Daoy (cell line): Measurements from ENCODE around the gene TUBA4A. TPM values are rescaled to one million over a fixed set of nuclear protein-coding genes. Genes with fewer than 3 reads are reported as not detected.
A peak's percentile ranks its signal among the peaks of the same experiment; 100 is the strongest.
"Not testable (repeated sequence)": the region's sequence is repeated elsewhere in the genome, so short reads cannot be mapped to it uniquely, and the experiment has no call there.

ENCODE experiments used
- DNase-seq: peaks from one replicate; pipeline ENCODE4 v3.0.0-alpha.2; 2015; ENCODE audit warnings: low read depth
- total RNA-seq: library from RNA; depleted of rRNA; stranded (reverse); fragments of >200 nt; shearing (Covaris generic); gene quantifications from 2 replicates; pipeline ENCODE4 v1.2.3, GENCODE V29; 2014; rRNA removed

Gene TUBA4A
- total RNA-seq = 65.0 and 79.9 TPM in 2 replicates

- peak; percentile 87 for DNase-seq
Measured at GRCh38 chr2:219253753-219254589, at the start of gene TUBA4A. Gene TUBA4A, minus strand, starts transcription at chr2:219253918. Its CDS starts 60 bp downstream, at chr2:219253858.

DNA sequence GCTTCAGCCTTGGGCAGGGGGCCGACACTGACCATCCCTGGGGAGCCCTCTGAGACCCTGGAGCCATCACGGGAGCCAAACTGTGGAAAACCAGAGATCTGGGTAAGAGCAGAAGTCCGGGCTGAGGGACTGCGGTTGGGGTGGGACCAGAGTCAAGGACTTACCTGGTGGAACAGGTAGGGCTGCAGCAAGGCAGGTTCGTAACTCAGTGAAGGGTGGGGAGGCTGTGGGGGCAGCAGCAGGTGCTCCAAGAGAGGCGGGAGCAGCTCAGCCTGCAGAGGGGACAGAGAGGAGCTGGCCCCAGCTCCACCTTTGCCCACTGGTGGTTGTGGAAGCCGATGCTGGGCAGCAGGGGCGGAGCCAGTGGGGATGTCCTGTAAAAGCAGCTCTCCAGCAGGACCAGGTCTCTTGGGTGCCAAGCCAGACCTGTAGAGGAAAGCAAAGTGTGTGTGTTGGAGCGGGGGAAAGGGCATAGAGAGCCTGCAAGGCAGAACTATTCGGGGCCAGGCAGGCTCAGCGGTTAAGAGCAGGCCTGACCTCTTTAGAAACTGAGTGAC is 48.8 kb upstream of the TUBA4A start:
- DNase-seq = no peak

DNA sequence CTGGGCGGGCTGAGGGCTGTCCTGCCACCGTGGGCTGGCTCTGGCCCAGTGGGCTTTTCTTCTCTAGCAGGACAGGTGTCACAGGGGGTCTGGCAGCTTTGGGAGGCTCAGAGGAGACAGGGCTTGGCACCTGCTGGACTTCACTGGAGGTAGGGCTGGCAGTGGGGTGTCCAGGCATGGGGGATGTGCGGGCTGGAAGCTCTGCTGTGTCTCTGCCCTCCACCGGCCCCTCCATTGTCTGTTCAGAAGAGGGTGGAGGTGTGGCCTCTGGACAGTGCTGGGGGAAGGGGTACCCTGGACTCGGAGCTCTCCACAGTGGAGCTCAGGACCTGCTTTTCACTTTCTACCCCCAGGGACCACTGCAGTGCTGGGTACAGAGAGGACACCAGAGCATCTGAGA is 46.3 kb upstream of the TUBA4A start:
- no peak for DNase-seq

DNA sequence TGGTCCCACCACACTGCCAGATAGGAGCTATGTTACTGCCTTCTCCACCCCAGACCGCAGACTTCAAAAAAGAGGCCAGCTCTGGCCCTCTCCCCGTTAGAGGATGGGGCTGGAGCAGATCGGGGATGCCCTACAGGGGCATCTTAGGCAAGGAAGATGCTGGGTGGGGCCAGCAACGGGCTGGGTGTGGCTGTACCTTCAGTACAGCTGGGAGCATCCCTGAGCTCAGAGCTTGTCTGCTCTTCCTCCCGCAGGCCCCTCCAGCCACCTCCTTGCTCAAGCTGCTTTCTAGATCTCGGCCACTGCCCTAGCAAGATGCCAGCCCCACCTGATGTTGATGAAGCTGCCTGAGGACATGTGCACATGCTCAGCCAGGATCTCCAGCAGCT is 45.6 kb upstream of the TUBA4A start:
- DNase-seq = no peak

DNA sequence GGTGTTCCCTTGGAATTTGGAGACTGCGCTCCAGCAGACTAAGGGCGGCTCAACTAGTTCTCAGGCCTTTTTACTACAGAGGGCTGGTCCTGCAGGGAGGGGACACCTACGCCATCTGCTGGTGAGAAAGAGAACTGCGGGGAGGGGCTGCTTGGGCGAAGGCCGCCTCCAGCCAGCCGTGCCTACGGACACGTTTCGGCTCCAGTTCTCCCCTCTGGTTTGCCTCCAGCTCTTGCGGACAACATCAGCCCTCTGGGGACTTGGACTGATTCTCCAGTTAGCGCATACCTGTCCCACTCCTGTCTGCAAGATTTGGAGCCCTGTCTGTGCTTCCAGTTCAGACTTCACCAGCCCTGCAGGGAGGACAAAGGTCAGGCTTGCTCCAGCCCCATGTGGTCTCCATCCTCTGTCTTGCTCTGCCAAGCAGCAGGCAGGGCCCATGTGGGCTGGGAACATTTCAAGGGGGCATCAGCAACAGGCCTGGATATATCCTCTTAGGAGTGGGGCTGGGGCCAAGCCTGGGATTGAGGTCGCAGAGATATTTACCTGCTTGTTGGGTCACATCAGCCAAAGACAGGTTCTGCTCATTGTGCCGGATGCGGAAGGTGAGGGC is 45.1 kb upstream of the TUBA4A start:
- DNase-seq = peak; percentile 76

GRCh38 chr2:219297766-219298456 is 44.2 kb upstream of the TUBA4A start:
- no peak for DNase-seq

DNA sequence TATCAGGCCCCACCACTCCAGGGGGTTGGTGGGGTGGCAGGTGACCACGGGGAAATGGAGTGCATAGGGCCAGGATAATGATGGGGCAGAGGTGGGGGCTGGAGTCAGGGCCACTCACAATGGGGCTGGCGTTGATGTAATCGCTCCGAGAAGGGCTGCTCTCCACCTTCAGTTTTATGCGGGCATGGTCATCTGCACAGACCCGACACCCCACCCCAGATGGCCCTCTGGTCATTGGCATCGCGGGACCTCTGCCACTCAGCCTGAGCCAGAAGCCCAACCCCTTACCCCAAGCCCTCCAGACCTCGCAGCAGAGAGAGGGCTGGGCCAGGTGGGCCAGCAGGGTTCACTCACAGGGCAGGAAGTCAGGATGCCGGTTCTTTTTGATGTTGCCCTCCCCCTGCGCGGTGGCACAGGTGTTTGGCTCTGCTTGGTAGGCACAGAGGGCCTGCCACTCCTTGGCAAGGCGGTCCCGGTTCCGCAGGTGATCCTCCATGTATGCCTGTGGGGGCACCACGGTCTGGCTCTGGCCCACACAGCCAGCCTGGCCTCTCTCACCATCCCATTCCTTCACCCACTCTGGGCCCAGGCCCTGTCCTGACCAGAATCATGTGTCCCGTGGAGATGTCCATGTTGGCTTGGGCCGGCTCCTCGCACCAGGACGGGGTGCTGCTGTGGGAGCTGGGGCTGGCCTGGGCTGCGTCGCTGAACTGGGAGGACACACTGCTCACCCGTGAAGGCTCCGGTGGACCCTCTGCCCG is 43.1 kb upstream of the TUBA4A start:
- no peak for DNase-seq

GRCh38 chr2:219296142-219296541 is 42.4 kb upstream of the TUBA4A start:
- DNase-seq = no peak

- peak; percentile 87 for DNase-seq
Measured at GRCh38 chr2:219294356-219295351, 40.9 kb upstream of the TUBA4A start.

GRCh38 chr2:219293736-219294231 is 40.1 kb upstream of the TUBA4A start:
- no peak for DNase-seq

DNA sequence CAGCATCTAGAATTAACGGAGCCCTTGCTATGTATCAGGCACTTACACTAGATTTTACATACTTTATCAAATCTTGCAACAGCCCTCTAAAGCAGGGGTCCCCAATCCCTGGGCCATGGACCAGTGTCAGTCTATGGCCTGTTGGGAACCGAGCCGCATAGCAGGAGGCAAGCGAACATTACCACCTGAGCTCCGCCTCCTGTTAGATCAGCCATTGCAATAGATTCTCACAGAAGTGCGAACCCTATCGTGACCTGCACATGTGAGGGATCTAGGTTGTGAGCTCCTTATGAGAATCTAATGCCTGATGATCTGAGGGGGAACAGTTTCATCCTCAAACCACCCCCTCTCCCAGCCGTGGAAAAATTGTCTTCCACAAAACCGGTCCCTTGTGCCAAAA is 38.9 kb upstream of the TUBA4A start:
- no peak for DNase-seq

DNA sequence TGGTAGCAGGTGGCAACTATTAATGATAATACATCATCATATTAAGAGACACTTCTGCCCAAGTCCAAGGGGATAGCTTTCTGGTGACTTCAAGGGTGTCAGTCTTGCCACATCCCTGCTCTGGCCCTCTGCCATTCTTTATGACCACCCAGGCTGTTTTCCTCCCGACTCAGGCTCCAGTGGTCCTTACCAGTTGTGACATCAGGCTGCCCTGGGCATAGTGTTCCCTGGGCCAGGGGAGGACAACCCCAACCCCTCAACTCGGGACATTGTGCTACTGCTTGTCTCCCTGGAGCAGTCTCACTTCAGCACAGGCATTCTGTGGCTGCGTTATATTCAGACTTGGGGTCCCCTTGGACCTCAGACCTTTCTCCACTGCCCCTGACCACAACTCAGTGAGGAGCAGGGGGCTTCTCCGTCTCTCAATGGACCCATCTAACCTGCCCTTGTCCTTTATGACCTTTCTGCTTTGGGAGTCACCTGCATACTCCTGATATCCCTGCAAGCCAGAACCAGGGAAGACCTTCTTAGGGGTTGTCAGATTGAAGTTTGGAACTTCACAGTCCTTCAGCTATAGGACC is 38.3 kb upstream of the TUBA4A start:
- no peak for DNase-seq

DNA sequence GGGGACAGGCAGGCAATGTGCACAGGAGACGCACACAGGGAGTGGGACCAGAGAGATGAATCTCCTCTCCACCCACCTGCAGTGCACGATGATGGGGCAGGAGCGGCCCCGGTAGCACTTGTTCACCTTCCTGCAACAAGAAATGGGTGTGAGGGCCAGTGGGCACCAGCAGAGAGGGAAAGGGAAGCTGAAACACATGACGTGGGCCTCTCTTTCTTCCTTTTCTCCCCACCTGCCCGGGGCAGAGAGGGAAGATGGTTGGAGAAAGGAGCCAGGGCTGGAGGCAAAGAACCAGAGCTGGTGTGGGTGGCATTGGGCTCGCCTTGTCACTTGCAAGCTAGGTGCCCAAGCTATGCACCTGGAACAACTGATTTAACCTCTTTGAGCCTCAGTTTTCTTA is 37.7 kb upstream of the TUBA4A start:
- DNase-seq = no peak

DNA sequence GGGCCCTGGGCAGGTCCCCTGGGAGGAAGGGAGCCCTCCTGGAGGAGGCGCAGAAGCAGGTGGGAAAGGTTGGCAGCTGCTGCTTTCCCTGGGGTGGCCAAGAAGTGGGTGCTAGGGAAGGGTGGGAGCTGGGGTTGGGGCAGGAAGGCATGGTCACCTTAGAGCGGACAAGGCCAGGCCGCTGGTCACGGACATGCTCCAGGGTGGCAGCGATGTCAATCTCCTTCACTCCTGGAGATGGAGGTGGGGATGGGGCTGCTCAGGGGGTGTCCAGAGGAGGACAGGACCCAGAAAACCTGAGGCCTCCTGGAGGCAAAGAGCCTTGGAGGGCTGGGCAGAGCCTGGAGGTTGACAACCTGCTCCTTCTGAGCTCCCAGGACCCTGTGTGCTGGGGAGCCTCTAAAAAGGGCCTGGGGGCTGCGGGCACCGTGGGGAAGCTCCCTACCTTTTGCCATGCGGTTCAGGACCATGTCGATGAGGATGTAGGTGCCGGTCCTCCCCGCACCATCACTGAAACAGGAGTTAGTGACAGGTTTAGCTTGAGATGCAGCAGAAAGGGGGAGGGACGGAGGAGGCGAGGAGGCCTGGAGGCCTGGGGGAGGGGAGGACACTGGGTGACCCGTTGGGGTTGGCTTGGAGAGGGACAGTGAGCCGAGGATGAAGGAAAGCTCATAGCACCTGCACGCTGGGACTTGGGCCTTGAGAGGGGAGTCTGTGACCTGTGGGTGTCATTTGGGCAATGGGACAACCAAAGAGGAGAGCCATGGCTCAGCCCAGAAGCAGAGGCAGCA is 36.9 kb upstream of the TUBA4A start:
- no peak for DNase-seq

- DNase-seq = peak; percentile 88
Measured at GRCh38 chr2:219289537-219290361, 36.0 kb upstream of the TUBA4A start.

GRCh38 chr2:219289195-219289536 is 35.4 kb upstream of the TUBA4A start:
- no peak for DNase-seq

DNA sequence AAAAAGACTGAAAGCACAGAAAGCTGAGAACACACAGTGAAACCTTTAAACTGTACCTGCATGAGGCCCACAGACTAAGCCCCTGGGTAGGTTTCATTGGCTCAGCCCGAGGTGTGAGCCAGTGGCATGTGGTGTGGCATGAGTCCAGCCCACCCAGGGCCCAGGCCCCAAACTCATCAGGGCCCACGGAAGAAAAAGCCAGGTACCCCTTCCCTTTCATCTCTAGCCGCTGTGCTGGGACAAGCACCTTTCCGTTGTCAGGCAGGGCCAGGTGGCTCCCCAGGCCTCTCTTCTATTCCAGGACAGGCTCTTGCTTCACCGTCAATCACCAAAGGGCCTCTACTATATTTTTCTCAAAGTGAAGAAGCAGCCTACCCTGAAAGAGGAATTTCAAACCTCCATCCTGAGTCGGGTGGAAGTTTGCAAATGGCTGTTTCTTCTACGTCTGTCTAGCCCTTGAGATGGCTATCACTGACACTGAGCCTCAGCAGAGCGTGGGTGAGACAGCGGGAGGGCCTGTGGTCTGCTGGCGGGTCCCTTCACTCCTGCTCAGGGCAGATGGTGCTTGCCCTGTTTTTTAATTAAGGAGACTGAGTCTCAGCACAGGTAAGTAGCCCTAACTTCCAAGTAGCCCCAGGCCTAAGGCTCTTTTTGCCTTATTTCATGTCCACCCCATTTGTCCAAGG is 34.0 kb upstream of the TUBA4A start:
- no peak for DNase-seq

DNA sequence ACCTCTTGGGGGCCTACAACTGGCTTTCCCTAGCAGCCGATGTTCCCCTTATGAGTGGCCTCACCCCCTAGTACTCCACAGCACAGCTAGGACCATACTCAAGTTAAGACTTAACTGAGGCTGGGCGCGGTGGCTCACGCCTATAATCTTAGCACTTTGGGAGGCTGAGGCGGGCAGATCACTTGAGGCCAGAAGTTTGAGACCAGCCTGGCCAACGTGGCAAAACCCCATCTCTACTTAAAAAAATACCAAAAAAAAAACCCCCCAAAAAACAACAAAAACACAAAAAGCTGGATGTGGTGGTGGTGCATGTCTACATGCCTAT is 33.4 kb upstream of the TUBA4A start:
- not testable (repeated sequence) for DNase-seq
